Duodenal mucosa (tissue), 2 donors: Measurements from ENCODE around the gene EGR2.

ENCODE experiments used
- H3K27ac ChIP-seq: one replicate; pipeline ENCODE4 v1.7.0; 2013; ENCODE audit warnings: low read depth, low read length
- H3K27me3 ChIP-seq, 2 donors: one replicate each; pipeline ENCODE4 v1.7.0; 2013; ENCODE audit warnings: low read length in 2 of 2, control low read depth in 1 of 2; ENCODE audit not compliant: insufficient read depth in 2 of 2, control insufficient read depth in 1 of 2
- H3K36me3 ChIP-seq, 2 donors: one replicate each; pipeline ENCODE4 v1.7.0; 2013; ENCODE audit warnings: low read length in 2 of 2, control low read depth in 1 of 2; ENCODE audit not compliant: insufficient read depth in 2 of 2, control insufficient read depth in 1 of 2
- H3K4me1 ChIP-seq, 2 donors: one replicate each; pipeline ENCODE4 v1.7.0; 2013; ENCODE audit warnings: low read length in 2 of 2, control low read depth in 1 of 2; ENCODE audit not compliant: insufficient read depth in 2 of 2, control insufficient read depth in 1 of 2
- H3K4me3 ChIP-seq, 2 donors: one replicate each; pipeline ENCODE4 v1.7.0; 2013; ENCODE audit warnings: low read length in 2 of 2, low read depth in 1 of 2
- H3K9ac ChIP-seq, 2 donors: one replicate each; pipeline ENCODE4 v1.7.0; 2013; ENCODE audit warnings: low read length in 2 of 2, low read depth in 1 of 2
- H3K9me3 ChIP-seq, 2 donors: one replicate each; pipeline ENCODE4 v1.7.0; 2013; ENCODE audit warnings: low read length in 2 of 2, control low read depth in 1 of 2; ENCODE audit not compliant: control insufficient read depth in 1 of 2

EGR2 gene

GRCh38 chr10:62819141-62819920 is 3.2 kb upstream of the EGR2 start:
- H3K9me3 ChIP-seq = no peaks in the 10 kb centered on the region
- H3K4me3 ChIP-seq = no peak overlapping the region
- peaks cover 25 to 27% of the 10 kb centered on the region in 2 donors for H3K4me1 ChIP-seq
- H3K27ac ChIP-seq = no peak overlapping the region
- H3K36me3 ChIP-seq = no peaks in the 10 kb centered on the region
- peaks cover 41 to 48% of the 10 kb centered on the region in 2 donors for H3K27me3 ChIP-seq
- H3K9ac ChIP-seq = no peak overlapping the region

GRCh38 chr10:62818426-62819011 is 2.4 kb upstream of the EGR2 start:
- Histone ChIP-seq H3K9me3 (no peaks in the 10 kb centered on the region), H3K4me3 (peak overlapping the region; percentile 76 to 81), H3K27me3 (peaks cover 47 to 53% of the 10 kb centered on the region in 2 donors), H3K9ac (no peak overlapping the region), H3K27ac (no peak overlapping the region), H3K4me1 (peaks cover 25 to 31% of the 10 kb centered on the region in 2 donors), H3K36me3 (no peaks in the 10 kb centered on the region)

- Histone ChIP-seq H3K9me3 (no peaks in the 10 kb centered on the region), H3K4me3 (peak overlapping the region; percentile 76 to 81), H3K27me3 (peaks cover 47 to 53% of the 10 kb centered on the region in 2 donors), H3K9ac (peak overlapping the region; percentile 60 to 79), H3K36me3 (no peaks in the 10 kb centered on the region), H3K4me1 (peaks cover 25 to 31% of the 10 kb centered on the region in 2 donors), H3K27ac (no peak overlapping the region)
Measured at GRCh38 chr10:62817766-62818425, 1.7 kb upstream of the EGR2 start.

- H3K27ac ChIP-seq = peak overlapping the region; percentile 84
- peaks cover 25 to 31% of the 10 kb centered on the region in 2 donors for H3K4me1 ChIP-seq
- peak overlapping the region; percentile 60 to 79 for H3K9ac ChIP-seq
- no peaks in the 10 kb centered on the region for H3K9me3 ChIP-seq
- H3K4me3 ChIP-seq = peak overlapping the region; percentile 76 to 81
- no peaks in the 10 kb centered on the region for H3K36me3 ChIP-seq
- peaks cover 47 to 53% of the 10 kb centered on the region in 2 donors for H3K27me3 ChIP-seq
Measured at GRCh38 chr10:62817121-62817765, 1.1 kb upstream of the EGR2 start.

- H3K27ac ChIP-seq = no peak overlapping the region
- peak overlapping the region; percentile 60 to 79 for H3K9ac ChIP-seq
Measured at GRCh38 chr10:62816076-62816330, 163 bp downstream of the EGR2 start.

GRCh38 chr10:62815381-62816075 is 638 bp downstream of the EGR2 start:
- Histone ChIP-seq H3K9me3 (no peaks in the 10 kb centered on the region), H3K9ac (peak overlapping the region; percentile 60 to 79), H3K27ac (no peak overlapping the region), H3K4me3 (peak overlapping the region; percentile 76 to 81), H3K27me3 (peaks cover 42 to 46% of the 10 kb centered on the region in 2 donors), H3K36me3 (no peaks in the 10 kb centered on the region), H3K4me1 (peaks cover 25 to 31% of the 10 kb centered on the region in 2 donors)

More at GRCh38 chr10:62816076-62816330, 163 bp downstream of the EGR2 start:
- Histone ChIP-seq H3K4me1 (peaks cover 25 to 31% of the 10 kb centered on the region in 2 donors), H3K9me3 (no peaks in the 10 kb centered on the region), H3K4me3 (peak overlapping the region; percentile 76 to 81), H3K36me3 (no peaks in the 10 kb centered on the region), H3K27me3 (peaks cover 46 to 51% of the 10 kb centered on the region in 2 donors)

- Histone ChIP-seq H3K9me3 (no peaks in the 10 kb centered on the region), H3K27me3 (peaks cover 37 to 40% of the 10 kb centered on the region in 2 donors), H3K27ac (no peak overlapping the region), H3K4me1 (peaks cover 25 to 31% of the 10 kb centered on the region in 2 donors), H3K9ac (no peak overlapping the region), H3K4me3 (peak overlapping the region; percentile 76 to 81), H3K36me3 (no peaks in the 10 kb centered on the region)
Measured at GRCh38 chr10:62814756-62815380, 1.3 kb downstream of the EGR2 start.

- Histone ChIP-seq H3K36me3 (no peaks in the 10 kb centered on the region), H3K27ac (no peak overlapping the region), H3K4me1 (peaks cover 22 to 31% of the 10 kb centered on the region in 2 donors), H3K9me3 (no peaks in the 10 kb centered on the region), H3K27me3 (peaks cover 28 to 31% of the 10 kb centered on the region in 2 donors), H3K4me3 (no peak overlapping the region), H3K9ac (no peak overlapping the region)
Measured at GRCh38 chr10:62813981-62814380, 2.2 kb downstream of the EGR2 start.

- Histone ChIP-seq H3K27me3 (peaks cover 24 to 26% of the 10 kb centered on the region in 2 donors), H3K4me1 (peaks cover 22 to 30% of the 10 kb centered on the region in 2 donors), H3K27ac (no peak overlapping the region), H3K9ac (no peak overlapping the region), H3K36me3 (no peaks in the 10 kb centered on the region), H3K9me3 (no peaks in the 10 kb centered on the region), H3K4me3 (no peak overlapping the region)
Measured at GRCh38 chr10:62813453-62813852, 2.7 kb downstream of the EGR2 start.
